Stimulated activated memory B cell treated with anti-CD40 and anti-IgM and Interleukin-4, amounts not matched to agents 10 μg/mL and 1 μg/mL and 100 μg/mL, for 72 hours (primary cell): ENCODE results near the gene FANCC.

ENCODE experiments used
- ATAC-seq: fragments of 150-1000 bp; cut with Tn5 transposase; 2 replicates; pipeline ENCODE4 v1.10.0; 2021
- H3K27ac Mint-ChIP-seq: one replicate; pipeline ENCODE4 v1.8.0; 2022; ENCODE audit warnings: mild to moderate bottlenecking, mixed read lengths
- H3K27me3 Mint-ChIP-seq: one replicate; pipeline ENCODE4 v1.8.0; 2022; ENCODE audit warnings: mixed read lengths
- H3K36me3 Mint-ChIP-seq: one replicate; pipeline ENCODE4 v1.8.0; 2022; ENCODE audit warnings: mixed read lengths
- H3K4me1 Mint-ChIP-seq: one replicate; pipeline ENCODE4 v1.8.0; 2022; ENCODE audit warnings: mixed read lengths
- H3K4me3 Mint-ChIP-seq: one replicate; pipeline ENCODE4 v1.8.0; 2022; ENCODE audit warnings: mild to moderate bottlenecking, moderate library complexity, mixed read lengths
- H3K9me3 Mint-ChIP-seq: one replicate; pipeline ENCODE4 v1.8.0; 2022; ENCODE audit warnings: mixed read lengths

Gene FANCC

DNA sequence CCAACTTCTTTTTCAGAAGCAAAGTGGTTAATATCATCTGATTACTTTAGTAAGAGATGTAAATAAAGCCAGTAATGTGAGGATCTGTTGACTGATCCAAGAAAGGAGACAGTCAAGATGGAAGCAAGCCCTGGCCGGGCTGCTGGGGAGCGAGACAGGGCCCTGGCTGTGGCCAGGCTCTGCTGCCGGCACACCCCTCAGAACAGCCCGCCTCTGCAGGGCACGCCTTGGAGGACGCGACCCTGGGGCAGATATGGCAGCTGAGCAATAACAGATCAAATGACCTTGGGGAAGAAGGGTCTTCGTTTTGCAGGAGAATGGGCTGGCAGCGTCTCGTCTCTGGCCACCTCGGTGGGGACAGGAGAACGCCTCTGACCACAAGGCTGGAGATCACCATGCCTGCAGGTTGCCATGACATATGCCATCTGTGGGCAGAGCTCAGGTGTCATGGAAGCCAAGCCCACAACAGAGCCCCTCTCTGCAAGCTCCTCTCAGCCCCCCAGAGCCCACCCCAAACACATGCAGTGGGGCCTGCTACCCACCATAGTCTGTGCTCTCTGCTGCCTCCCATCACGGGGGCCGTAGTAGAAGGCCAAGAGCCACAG lies 206.5 kb downstream of the FANCC start:
- ATAC-seq = no peak
- H3K36me3 Mint-ChIP-seq = peaks cover 41% of the 10 kb centered on the region
- no peaks in the 10 kb centered on the region for H3K4me1 Mint-ChIP-seq
- no peaks in the 10 kb centered on the region for H3K27me3 Mint-ChIP-seq
- H3K4me3 Mint-ChIP-seq = no peak overlapping the region
- no peaks in the 10 kb centered on the region for H3K9me3 Mint-ChIP-seq
- H3K27ac Mint-ChIP-seq = no peak overlapping the region

DNA sequence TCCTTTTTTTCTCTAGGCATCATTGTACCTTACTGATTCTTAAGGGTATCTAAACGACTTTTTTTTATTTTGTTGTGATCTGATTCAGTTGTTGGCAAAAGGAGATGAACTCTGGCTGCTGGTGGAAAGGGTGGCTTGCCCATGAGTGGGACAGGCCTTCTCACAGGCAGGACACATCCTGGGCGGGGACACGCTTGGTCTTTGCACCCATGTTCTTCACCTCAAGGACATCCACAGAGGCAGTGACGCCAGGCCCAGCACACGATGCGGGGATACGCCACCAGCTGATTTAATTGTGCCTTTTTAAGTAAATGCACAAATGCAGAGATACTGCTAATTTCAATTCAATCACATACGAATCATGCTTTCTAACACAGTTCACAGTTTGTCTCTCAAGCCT lies 208.1 kb downstream of the FANCC start:
- H3K27me3 Mint-ChIP-seq = no peaks in the 10 kb centered on the region
- ATAC-seq = no peak
- no peak overlapping the region for H3K27ac Mint-ChIP-seq
- H3K4me3 Mint-ChIP-seq = no peak overlapping the region
- H3K9me3 Mint-ChIP-seq = no peaks in the 10 kb centered on the region
- peaks cover 44% of the 10 kb centered on the region for H3K36me3 Mint-ChIP-seq
- no peaks in the 10 kb centered on the region for H3K4me1 Mint-ChIP-seq

DNA sequence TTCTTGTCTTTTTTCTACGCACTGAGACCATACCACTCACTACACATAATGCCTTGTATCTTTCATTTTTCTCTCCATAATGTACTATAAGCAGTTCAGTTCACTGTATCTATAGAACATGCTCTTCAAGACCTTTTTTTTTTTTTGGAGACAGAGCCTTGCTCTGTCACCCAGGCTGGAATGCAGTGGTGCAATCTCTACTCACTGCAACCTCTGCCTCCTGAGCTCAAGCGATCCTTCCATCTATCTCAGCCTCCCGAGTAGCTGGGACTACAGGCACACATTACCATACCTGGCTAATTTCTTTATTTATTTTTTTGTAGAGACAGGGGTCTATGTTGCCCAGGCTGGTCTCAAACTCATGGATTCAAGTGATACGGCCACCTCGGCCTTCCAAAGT lies 208.7 kb downstream of the FANCC start:
- no peak for ATAC-seq
- Mint-ChIP-seq H3K27ac (no peak overlapping the region), H3K4me1 (no peaks in the 10 kb centered on the region), H3K9me3 (no peaks in the 10 kb centered on the region), H3K36me3 (peaks cover 44% of the 10 kb centered on the region), H3K4me3 (no peak overlapping the region), H3K27me3 (no peaks in the 10 kb centered on the region)

DNA sequence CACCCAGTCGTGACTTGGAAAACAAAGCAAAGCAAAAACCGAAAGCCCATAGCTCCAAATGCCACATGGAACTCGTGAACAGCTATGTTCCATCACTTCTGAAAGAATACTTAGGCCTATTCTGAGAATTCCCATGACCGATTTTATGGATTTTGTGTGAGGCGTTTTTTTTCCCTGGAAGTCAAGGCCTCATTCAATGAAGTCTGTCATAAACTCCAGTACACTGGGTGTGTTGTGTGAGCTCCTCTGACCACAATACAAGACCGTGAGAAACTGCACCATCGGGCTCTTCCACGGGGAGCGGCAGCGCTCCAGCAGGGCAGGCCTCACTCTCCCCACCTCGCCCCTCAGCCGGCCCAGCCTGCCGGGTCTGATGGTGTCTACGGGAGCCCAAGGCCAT lies 209.5 kb downstream of the FANCC start:
- no peak for ATAC-seq
- no peak overlapping the region for H3K4me3 Mint-ChIP-seq
- H3K4me1 Mint-ChIP-seq = no peaks in the 10 kb centered on the region
- H3K9me3 Mint-ChIP-seq = no peaks in the 10 kb centered on the region
- H3K27ac Mint-ChIP-seq = no peak overlapping the region
- H3K27me3 Mint-ChIP-seq = no peaks in the 10 kb centered on the region
- H3K36me3 Mint-ChIP-seq = peaks cover 46% of the 10 kb centered on the region

DNA sequence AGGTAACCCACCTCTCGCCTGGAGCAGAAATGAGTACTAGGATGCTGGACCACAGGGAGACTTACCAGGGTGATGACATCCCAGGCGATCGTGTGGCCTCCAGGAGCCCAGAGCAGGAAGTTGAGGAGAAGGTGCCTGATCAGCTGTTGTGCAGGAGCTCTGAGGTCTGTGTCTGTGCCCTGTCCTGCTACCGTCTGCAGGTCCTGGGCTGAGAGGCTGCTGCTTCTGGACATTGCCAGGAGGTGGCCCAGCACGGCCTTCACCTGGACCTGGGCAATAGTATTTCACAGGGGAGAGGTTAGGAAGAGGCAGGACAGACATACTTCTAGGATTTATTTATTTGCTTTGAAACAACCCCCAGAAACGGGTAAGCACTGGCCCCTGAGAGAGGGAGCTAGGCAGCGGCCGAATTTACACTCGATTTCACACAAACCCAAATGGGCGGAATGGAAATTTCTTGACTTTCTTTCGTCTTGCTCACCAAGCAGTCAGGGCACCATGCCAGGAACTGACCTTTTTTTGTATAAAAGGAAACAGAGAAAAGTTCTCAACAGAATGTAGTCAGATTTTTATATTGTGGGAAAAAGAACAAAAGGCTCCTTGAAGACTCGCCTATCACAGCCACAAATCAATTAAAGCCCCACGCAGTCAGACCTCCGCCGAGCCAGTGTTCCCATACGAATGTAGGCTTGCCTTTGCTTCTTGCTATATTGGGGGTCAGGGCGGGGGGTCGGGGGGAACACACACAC lies 210.3 kb downstream of the FANCC start:
- no peak overlapping the region for H3K27ac Mint-ChIP-seq

DNA sequence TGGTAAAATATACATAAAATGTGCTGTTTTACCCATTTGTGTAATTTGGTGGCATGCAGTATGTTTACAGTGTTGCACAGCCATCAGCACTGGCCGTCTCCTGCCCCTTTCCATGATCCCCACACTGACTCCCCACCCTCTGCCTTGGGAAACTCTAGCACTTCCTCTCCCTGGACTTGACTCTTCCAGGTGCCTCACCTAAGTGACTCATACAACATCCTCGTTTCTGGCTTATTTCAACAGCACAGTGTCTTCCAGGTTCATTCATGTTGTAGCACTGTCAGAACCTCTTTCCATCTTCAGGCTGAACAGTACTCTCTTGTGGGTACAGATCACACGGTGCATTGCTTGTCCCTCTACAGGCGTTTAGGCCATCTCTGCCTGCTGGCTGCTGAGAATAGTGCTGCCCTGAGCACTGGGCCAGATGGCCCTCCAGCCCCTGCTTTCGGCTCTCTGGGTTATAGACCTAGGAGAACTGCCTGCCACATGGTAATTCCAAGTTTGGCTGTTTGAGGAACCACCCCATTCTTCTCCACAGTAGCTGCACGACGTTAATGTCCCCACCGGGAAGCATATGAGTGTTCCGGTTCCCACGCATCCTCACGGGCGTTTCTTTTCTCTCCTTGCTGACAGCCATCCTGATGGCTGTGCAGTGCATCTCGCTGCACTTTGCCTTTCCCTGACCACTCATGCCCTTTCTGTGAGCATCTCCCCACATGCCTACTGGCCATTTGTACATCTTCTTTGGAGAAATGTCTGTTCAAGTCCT lies 211.8 kb downstream of the FANCC start:
- H3K9me3 Mint-ChIP-seq = no peaks in the 10 kb centered on the region
- no peaks in the 10 kb centered on the region for H3K27me3 Mint-ChIP-seq
- no peak for ATAC-seq
- H3K36me3 Mint-ChIP-seq = peaks cover 35% of the 10 kb centered on the region
- H3K27ac Mint-ChIP-seq = no peak overlapping the region
- no peak overlapping the region for H3K4me3 Mint-ChIP-seq
- no peaks in the 10 kb centered on the region for H3K4me1 Mint-ChIP-seq

More for the DNA sequence above, 210.3 kb downstream of the FANCC start:
- no peaks in the 10 kb centered on the region for H3K27me3 Mint-ChIP-seq
- no peak for ATAC-seq
- H3K4me1 Mint-ChIP-seq = no peaks in the 10 kb centered on the region
- H3K36me3 Mint-ChIP-seq = peaks cover 39% of the 10 kb centered on the region
- no peak overlapping the region for H3K4me3 Mint-ChIP-seq
- H3K9me3 Mint-ChIP-seq = no peaks in the 10 kb centered on the region

DNA sequence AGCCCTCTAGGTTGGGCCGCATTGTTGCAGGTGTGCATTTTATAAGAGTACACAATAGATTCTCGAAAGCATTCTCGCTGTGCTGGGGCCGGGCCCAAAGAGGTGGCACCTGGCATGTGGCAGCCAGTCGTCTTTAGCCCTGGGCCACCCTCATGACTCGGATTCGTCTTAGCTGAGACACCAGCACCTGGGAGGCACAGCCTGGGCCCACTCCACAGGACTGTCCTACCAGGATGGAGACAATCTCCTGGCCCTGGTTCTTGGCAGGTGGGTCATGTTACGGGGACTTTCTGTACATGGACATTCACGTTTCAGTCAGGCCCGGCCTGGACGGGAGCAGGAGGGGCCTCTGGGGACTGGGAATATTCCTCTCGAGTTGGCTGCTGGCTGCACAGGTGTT lies 212.5 kb downstream of the FANCC start:
- H3K27me3 Mint-ChIP-seq = no peaks in the 10 kb centered on the region
- peaks cover 35% of the 10 kb centered on the region for H3K36me3 Mint-ChIP-seq
- no peaks in the 10 kb centered on the region for H3K9me3 Mint-ChIP-seq
- H3K27ac Mint-ChIP-seq = no peak overlapping the region
- H3K4me3 Mint-ChIP-seq = no peak overlapping the region
- ATAC-seq = no peak
- no peaks in the 10 kb centered on the region for H3K4me1 Mint-ChIP-seq

DNA sequence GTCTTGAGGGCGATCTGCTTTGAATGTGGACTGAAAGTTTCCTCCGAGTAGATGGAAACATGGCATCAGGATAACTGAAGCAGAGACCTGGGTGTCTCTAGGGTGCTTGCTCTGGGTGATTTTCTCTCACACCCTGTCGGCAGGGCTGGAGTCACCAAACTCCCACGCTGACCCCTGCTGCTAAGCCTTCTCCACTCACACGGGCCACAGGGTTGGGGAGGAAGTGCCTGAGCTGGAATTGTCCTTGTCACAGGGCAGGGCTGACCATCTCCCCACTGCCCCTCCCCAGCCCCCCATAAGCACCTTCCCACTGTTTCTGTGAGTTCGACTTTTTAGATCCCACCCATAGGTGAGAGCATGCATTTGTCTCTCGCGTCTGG lies 212.9 kb downstream of the FANCC start:
- no peak overlapping the region for H3K27ac Mint-ChIP-seq
- H3K4me3 Mint-ChIP-seq = no peak overlapping the region
- H3K4me1 Mint-ChIP-seq = no peaks in the 10 kb centered on the region
- H3K9me3 Mint-ChIP-seq = no peaks in the 10 kb centered on the region
- peaks cover 39% of the 10 kb centered on the region for H3K36me3 Mint-ChIP-seq
- ATAC-seq = no peak
- no peaks in the 10 kb centered on the region for H3K27me3 Mint-ChIP-seq

DNA sequence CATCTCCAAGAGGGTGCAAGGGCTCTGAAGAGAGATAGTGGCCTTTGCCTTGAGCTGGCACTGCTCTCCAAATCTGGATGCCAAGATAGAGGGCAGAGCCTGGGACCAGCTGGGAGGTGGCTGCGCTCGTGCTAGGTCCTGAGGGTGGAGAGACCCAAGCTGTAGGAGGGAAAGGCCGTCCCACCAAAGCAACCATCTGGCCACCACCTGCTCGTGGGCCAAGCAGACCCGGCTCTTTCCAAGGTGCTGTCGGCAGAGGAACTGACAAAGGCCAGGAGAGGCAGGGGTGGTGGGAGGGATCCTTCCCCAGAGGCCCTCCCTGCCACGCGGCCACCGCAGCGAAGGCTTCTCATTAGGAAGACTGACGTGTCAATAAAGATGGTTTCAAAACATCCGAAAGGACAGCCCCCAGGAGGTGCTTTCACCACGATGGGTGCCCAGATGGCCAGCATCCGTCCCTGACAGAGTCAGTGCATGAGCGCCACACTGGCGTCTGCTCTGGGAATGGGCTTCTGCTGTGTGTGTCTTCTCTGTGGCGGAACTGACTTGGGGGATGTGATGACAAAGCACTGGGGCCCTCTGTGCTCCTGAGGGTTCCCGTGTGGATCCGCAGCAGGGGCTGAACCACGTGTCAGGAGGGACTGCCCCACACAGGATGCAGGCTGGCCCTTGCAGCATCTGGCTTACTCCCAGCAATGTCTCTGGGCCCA lies 213.5 kb downstream of the FANCC start:
- Mint-ChIP-seq H3K4me1 (no peaks in the 10 kb centered on the region), H3K9me3 (no peaks in the 10 kb centered on the region), H3K4me3 (no peak overlapping the region), H3K27ac (no peak overlapping the region), H3K36me3 (peaks cover 42% of the 10 kb centered on the region), H3K27me3 (no peaks in the 10 kb centered on the region)
- no peak for ATAC-seq

DNA sequence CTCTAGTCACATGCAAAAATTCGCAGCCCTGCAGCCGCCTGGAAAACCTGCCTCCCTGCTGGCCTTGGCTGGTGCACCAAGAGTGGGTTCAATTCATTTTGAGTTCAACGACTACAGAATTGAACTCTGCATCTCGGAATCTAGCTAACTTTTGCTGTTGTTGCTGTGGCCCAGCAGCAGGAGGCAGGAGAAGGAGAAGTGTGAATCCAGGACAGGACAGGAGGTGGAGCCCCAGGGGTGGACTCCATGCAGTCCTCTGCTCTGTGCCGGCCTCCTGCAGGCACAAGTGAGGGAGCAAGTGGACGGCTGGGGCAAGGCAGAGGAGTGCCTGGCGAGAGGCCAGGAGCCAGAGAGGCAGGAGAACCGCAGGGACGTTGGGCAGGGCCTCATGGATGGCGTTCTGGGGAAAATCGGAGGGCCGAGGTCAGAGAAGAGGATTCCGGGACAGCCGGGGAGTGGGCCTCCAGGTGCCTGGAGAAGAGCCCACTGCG lies 214.2 kb downstream of the FANCC start:
- Mint-ChIP-seq H3K27me3 (no peaks in the 10 kb centered on the region), H3K36me3 (peaks cover 38% of the 10 kb centered on the region), H3K4me3 (no peak overlapping the region), H3K9me3 (no peaks in the 10 kb centered on the region), H3K27ac (no peak overlapping the region), H3K4me1 (no peaks in the 10 kb centered on the region)
- no peak for ATAC-seq

DNA sequence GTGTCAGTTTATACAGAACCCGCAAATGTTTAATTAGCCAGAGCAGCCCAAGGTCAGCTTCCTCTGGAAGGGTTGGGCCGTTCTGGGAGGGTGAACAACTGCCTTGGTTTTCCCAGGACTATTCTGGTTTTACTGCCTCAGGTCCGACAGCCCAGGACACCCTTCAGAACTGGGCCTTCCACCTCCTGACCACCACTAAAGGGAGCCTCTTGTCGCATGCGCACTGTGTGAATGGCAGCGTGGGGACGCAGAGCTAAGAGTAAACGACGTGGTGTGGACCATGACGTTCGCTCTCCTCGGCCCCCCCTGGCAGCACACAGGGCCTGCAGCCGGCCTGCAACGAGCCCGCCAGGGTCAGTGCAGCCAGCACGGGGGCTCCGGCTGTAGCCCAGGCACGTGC lies 214.9 kb downstream of the FANCC start:
- H3K4me1 Mint-ChIP-seq = no peaks in the 10 kb centered on the region

DNA sequence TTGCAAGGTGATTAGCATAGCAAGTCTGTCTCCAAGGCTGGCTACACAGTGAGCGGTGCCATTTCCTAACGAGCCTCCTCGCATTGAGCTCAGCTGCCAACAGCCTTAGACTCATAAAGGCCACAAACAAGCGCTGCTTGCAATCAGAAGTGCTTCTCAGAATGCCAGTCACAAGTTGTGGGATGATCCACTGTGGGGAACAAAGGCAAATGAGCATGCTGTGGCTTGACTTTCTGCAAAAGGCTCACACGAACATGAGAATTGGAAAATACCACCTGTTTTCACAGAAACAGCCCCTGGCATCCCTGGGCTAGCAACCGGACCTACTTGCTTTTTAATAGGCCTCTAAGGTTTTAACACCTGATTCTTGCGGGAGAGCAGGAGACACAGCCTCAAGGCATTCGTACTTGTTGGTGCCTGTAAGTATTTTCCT lies 215.5 kb downstream of the FANCC start:
- no peak for ATAC-seq
- H3K4me1 Mint-ChIP-seq = no peaks in the 10 kb centered on the region
- peaks cover 33% of the 10 kb centered on the region for H3K36me3 Mint-ChIP-seq
- no peak overlapping the region for H3K4me3 Mint-ChIP-seq
- no peaks in the 10 kb centered on the region for H3K9me3 Mint-ChIP-seq
- H3K27ac Mint-ChIP-seq = no peak overlapping the region
- no peaks in the 10 kb centered on the region for H3K27me3 Mint-ChIP-seq

More for the DNA sequence above, 214.9 kb downstream of the FANCC start:
- ATAC-seq = no peak
- peaks cover 36% of the 10 kb centered on the region for H3K36me3 Mint-ChIP-seq
- no peak overlapping the region for H3K4me3 Mint-ChIP-seq
- H3K27me3 Mint-ChIP-seq = no peaks in the 10 kb centered on the region
- no peak overlapping the region for H3K27ac Mint-ChIP-seq
- H3K9me3 Mint-ChIP-seq = no peaks in the 10 kb centered on the region

DNA sequence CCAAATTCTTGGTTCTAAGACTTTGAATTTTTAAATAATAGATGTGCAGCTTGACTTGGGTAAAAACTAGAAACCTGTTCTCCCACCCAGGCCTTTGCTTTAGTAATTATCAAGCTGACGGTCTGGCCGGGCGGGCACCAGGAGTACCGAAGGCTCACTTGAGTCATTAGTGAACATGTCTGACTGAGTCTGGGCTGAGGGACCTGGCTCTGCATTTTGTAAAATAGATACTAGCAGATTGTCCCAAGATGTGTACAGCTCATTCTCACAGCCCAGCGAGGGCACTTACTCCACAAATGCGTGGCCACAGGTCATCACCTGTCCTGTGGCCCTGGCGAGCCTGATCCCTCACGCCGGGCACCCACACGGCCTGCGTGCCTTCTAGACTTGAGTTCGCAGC lies 216.2 kb downstream of the FANCC start:
- peaks cover 28% of the 10 kb centered on the region for H3K36me3 Mint-ChIP-seq
- H3K4me1 Mint-ChIP-seq = no peaks in the 10 kb centered on the region
- H3K4me3 Mint-ChIP-seq = no peak overlapping the region
- H3K27me3 Mint-ChIP-seq = no peaks in the 10 kb centered on the region
- H3K27ac Mint-ChIP-seq = no peak overlapping the region
- ATAC-seq = no peak
- H3K9me3 Mint-ChIP-seq = no peaks in the 10 kb centered on the region

DNA sequence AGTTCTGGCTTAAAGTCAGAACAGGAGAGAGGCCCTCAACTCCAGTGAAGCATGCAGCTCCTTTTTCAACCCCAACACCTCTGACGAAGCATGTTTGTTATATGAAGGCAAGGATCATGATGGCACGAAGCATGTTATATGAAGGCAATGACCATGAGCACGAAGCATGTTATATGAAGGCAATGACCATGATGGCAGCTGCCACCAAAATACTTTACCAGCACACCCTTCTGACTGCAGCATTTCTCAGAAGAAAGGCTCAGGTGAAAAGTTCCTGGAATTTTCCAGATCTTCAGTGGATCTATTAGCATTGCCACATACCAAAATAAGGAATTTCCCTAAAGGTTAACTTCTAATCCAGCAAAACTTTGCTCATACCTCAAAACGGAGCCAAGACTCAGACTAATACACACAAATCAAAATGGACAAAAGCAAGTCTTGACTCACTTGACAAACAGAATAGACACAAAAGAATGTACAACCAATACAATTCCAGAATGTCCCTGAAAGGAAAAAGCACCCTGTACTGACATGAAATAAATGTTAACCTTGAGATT lies 217.4 kb downstream of the FANCC start:
- no peak for ATAC-seq
- Mint-ChIP-seq H3K4me3 (no peak overlapping the region), H3K4me1 (no peaks in the 10 kb centered on the region), H3K9me3 (no peaks in the 10 kb centered on the region), H3K27ac (no peak overlapping the region), H3K27me3 (no peaks in the 10 kb centered on the region), H3K36me3 (peaks cover 18% of the 10 kb centered on the region)
